Ovary (tissue), 3 donors: ENCODE data around the gene SLC17A9.

Experiments
- EP300 ChIP-seq: sonication (generic); formaldehyde crosslinking; IDR thresholded peaks from one replicate; pipeline ENCODE4 v1.6.1; 2017; ENCODE audit warnings: antibody characterized with exemption
- POLR2A ChIP-seq: fragments of 450-650 bp; IDR thresholded peaks from one replicate; pipeline ENCODE4 v1.6.1; 2017; ENCODE audit warnings: antibody characterized with exemption, mild to moderate bottlenecking, moderate library complexity
- TF ChIP-seq, protein P1 (sequence below), 3 donors: fragments of 450-650 bp in 2 of 3; fragments of 200-600 bp in 1 of 3; IDR thresholded peaks; one replicate each; pipeline versions ENCODE4 v1.5.1 to v1.8.0; 2016 to 2022; ENCODE audit warnings: antibody characterized with exemption in 3 of 3, mild to moderate bottlenecking in 1 of 3
- donor health status: DM: no; HTN: no; CAD: no.

DNA sequence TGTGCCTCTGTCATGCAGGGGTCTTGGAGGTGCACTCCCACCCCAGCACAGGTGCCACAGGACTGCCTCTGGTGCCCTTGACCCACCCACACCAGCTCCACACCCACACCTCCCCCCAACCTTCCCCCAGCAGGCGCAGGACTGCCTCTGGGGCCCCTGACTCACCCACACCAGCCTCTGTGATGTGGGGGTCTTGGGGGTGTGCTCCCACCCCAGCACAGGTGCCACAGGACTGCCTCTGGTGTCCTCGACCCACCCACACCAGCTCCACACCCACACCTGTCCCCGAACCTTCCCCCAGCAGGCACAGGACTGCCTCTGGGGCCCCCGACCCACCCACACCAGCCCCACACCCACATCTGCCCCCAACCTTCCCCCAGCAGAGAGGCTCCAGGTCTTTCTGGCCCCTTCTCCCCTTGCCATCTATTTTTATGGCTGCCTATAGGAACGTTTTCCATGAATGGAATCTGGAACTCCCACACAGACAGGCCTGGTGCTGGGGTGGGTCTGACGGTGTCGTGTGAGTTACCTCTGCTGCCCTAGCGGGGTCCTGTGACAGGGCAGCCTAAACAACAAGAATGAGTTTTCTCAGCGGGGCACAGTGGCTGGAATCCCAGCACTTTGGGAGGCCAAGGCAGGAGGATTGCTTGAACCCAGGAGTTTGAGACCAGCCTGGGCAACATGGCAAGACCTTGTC lies 23.5 kb downstream of the SLC17A9 start:
- TF ChIP-seq POLR2A (no peak), EP300 (no peak)
- TF ChIP-seq, protein P1, sequence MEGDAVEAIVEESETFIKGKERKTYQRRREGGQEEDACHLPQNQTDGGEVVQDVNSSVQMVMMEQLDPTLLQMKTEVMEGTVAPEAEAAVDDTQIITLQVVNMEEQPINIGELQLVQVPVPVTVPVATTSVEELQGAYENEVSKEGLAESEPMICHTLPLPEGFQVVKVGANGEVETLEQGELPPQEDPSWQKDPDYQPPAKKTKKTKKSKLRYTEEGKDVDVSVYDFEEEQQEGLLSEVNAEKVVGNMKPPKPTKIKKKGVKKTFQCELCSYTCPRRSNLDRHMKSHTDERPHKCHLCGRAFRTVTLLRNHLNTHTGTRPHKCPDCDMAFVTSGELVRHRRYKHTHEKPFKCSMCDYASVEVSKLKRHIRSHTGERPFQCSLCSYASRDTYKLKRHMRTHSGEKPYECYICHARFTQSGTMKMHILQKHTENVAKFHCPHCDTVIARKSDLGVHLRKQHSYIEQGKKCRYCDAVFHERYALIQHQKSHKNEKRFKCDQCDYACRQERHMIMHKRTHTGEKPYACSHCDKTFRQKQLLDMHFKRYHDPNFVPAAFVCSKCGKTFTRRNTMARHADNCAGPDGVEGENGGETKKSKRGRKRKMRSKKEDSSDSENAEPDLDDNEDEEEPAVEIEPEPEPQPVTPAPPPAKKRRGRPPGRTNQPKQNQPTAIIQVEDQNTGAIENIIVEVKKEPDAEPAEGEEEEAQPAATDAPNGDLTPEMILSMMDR (IDR thresholded peaks at IDR 0.05), result no peak
